ENCODE data around the gene SOWAHC. TPM values are rescaled to one million over a fixed set of nuclear protein-coding genes. Genes with fewer than 3 reads are reported as not detected.
"Not testable (repeated sequence)": the region's sequence is repeated elsewhere in the genome, so short reads cannot be mapped to it uniquely, and the experiment has no call there.

Gene SOWAHC, protein sequence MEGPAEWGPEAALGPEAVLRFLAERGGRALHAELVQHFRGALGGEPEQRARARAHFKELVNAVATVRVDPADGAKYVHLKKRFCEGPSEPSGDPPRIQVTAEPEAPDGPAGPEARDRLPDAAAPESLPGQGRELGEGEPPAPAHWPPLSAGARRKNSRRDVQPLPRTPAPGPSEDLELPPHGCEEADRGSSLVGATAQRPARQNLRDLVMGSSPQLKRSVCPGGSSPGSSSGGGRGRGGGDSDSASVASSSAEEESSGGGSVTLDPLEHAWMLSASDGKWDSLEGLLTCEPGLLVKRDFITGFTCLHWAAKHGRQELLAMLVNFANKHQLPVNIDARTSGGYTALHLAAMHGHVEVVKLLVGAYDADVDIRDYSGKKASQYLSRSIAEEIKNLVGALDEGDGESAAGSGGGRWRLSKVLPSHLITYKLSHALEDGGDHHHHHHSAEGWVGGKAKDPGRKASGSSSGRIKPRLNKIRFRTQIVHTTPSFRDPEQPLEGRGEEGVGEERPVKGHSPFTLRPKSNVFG
- 2.2 TPM for total RNA-seq (ENCODE audit: unreplicated experiment)
- long read RNA-seq: 0 reads

DNA sequence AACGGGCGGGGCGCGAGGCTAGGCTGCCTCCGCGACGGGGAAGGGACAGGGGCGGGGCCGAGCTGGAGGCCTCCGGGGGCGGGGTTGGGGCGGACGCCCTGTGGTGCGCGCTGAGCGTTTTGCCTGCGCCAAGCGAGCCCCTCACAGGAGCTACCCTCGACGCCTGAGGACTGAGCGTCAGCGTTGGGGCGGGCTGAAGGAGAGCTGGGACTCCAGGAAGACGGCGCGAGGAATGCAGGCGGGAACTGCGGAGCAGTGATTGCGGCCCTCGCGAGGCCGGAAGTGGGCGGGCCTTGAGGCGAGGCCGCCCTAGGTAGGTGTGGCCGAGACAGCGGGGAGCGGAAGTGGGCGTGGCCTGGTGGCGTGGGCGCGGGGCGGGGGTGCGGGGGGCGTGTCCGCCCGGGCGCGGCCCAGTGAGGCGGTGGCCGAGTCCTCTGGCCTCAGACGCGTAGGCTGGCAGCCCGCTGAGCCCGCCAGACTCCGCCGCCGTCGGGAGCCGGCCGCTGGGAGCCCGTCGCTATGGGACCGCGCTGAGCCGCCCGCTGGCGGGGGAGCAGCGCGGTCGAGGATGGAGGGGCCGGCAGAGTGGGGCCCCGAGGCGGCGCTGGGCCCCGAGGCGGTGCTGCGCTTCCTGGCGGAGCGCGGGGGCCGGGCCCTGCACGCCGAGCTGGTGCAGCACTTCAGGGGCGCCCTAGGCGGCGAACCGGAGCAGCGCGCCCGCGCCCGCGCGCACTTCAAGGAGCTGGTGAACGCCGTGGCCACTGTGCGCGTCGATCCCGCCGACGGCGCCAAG is at the start of gene SOWAHC, which contains the start of gene SEPTIN10:
TSS of gene SOWAHC (plus strand) at position 443 of the 793 bp plus-strand sequence. CDS start at position 569, 126 bp downstream.
TSS of gene SEPTIN10 (minus strand) at position 45 of the 793 bp plus-strand sequence. CDS start 139 bp downstream, outside the sequence.
- H3K9me3 Mint-ChIP-seq (ENCODE audit: unreplicated experiment): no peaks in the 10 kb centered on the region
- H3K36me3 Mint-ChIP-seq (ENCODE audit: low read depth, unreplicated experiment): peaks cover 7% of the 10 kb centered on the region
- peak within 1 kb of the TSS; percentile 94 for H3K4me3 Mint-ChIP-seq (ENCODE audit: unreplicated experiment)
- H3K4me1 Mint-ChIP-seq (ENCODE audit: unreplicated experiment): peaks cover 25% of the 10 kb centered on the region
- H3K27ac Mint-ChIP-seq (ENCODE audit: unreplicated experiment): peak within 1 kb of the TSS; percentile 88
- TF ChIP-seq, protein P1, sequence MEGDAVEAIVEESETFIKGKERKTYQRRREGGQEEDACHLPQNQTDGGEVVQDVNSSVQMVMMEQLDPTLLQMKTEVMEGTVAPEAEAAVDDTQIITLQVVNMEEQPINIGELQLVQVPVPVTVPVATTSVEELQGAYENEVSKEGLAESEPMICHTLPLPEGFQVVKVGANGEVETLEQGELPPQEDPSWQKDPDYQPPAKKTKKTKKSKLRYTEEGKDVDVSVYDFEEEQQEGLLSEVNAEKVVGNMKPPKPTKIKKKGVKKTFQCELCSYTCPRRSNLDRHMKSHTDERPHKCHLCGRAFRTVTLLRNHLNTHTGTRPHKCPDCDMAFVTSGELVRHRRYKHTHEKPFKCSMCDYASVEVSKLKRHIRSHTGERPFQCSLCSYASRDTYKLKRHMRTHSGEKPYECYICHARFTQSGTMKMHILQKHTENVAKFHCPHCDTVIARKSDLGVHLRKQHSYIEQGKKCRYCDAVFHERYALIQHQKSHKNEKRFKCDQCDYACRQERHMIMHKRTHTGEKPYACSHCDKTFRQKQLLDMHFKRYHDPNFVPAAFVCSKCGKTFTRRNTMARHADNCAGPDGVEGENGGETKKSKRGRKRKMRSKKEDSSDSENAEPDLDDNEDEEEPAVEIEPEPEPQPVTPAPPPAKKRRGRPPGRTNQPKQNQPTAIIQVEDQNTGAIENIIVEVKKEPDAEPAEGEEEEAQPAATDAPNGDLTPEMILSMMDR (IDR thresholded peaks at IDR 0.05; ENCODE audit: unreplicated experiment): no peak
- DNase-seq (ENCODE audit: low spot score): peak; percentile 97
- peaks cover 15% of the 10 kb centered on the region for H3K27me3 Mint-ChIP-seq (ENCODE audit: unreplicated experiment)

DNA sequence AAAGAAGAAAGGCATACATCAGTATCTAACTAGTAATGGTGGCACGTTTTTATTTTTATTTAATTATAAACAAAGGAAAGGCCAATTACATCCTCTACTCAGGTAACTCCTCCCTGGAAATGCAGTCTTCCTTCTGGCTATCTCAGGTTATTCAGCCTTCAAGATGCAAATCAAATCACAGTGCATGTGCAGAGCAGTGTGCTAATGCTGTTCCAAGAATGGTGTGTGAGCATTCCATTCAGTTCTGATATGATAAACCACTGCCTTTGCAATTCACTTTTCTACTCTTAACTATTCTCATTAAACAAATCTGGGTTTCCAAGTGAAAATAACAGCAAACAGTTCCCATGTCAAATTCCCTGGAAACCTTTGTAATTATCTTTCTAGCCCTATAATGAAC is 38.8 kb upstream of the SOWAHC start:
- Mint-ChIP-seq H3K27ac (ENCODE audit: unreplicated experiment) (no peak overlapping the region), H3K4me1 (ENCODE audit: unreplicated experiment) (no peaks in the 10 kb centered on the region), H3K9me3 (ENCODE audit: unreplicated experiment) (no peaks in the 10 kb centered on the region), H3K27me3 (ENCODE audit: unreplicated experiment) (no peaks in the 10 kb centered on the region), H3K36me3 (ENCODE audit: low read depth, unreplicated experiment) (no peaks in the 10 kb centered on the region), H3K4me3 (ENCODE audit: unreplicated experiment) (no peak overlapping the region)
- TF ChIP-seq, protein P1 (IDR thresholded peaks at IDR 0.05; ENCODE audit: unreplicated experiment): no peak
- no peak for DNase-seq (ENCODE audit: low spot score)

DNA sequence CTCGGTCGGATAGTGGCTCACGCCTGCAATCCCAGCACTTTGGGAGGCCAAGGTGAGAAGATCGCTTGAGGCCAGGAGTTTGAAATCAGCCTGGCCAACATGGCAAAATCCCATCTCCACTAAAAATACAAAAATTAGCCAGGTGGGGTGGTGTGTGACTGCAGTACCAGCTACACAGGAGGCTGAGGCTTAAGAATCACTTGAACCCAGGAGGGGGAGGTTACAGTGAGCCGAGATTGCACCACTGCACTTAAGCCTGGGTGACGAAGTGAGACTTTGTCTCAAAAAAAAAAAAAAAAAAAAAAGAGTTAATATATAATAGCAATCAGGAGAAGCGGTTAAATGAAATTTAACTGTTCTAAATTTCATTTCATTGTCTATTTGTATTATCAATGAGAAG is 36.5 kb upstream of the SOWAHC start:
- not testable (repeated sequence) for H3K27me3 Mint-ChIP-seq (ENCODE audit: unreplicated experiment); H3K36me3 Mint-ChIP-seq (ENCODE audit: low read depth, unreplicated experiment); H3K9me3 Mint-ChIP-seq (ENCODE audit: unreplicated experiment); H3K4me3 Mint-ChIP-seq (ENCODE audit: unreplicated experiment); H3K4me1 Mint-ChIP-seq (ENCODE audit: unreplicated experiment); H3K27ac Mint-ChIP-seq (ENCODE audit: unreplicated experiment); DNase-seq (ENCODE audit: low spot score)

DNA sequence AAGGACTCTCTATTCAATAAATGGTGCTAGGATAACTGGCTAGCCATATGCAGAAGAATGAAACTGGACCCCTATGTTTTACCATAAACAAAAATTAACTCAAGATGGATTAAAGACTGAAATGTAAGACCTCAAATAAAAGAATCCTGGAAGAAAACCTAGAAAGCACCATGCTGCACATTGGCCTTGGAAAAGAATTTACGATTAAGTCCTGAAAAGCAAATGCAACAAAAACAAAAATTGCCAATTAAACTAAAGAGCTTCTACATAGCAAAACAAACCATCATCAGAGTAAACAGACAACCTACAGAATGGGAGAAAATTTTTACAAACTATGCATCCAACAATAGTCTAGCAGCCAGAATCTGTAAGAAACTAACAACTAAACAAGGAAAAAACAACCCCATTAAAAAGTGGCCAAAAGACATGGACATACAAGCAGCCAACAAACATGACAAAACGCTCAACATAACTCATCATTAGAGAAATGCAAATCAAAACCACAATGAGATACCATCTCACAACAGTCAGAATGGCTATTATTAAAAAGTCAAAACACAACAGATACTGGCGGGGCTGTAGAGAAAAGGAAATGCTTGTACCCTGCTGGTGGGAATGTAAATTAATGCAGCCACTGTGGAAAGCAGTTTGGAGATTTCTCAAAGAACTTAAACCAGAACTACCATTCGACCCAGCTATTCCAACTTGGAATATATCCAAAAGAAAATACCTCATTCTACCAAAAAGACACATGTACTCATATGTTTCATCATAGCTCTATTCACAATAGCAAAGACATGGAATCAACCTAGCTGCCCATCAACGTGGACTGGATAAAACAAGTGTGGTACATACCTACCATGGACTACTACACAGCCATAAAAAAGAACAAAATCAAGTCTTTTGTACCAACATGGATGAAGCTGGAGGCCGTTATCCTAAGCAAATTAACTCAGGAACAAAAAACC is 31.0 kb upstream of the SOWAHC start:
- TF ChIP-seq, protein P1 (IDR thresholded peaks at IDR 0.05; ENCODE audit: unreplicated experiment): peak; percentile 14
- no peaks in the 10 kb centered on the region for H3K27me3 Mint-ChIP-seq (ENCODE audit: unreplicated experiment)
- H3K9me3 Mint-ChIP-seq (ENCODE audit: unreplicated experiment): no peaks in the 10 kb centered on the region
- H3K4me1 Mint-ChIP-seq (ENCODE audit: unreplicated experiment): no peaks in the 10 kb centered on the region
- DNase-seq (ENCODE audit: low spot score): no peak
- peaks cover 5% of the 10 kb centered on the region for H3K36me3 Mint-ChIP-seq (ENCODE audit: low read depth, unreplicated experiment)
- no peak overlapping the region for H3K4me3 Mint-ChIP-seq (ENCODE audit: unreplicated experiment)
- no peak overlapping the region for H3K27ac Mint-ChIP-seq (ENCODE audit: unreplicated experiment)
